OCI-LY3 (cell line): Measurements from ENCODE around the gene EP300.

Experiments
- EZH2phosphoT487 ChIP-seq: fragments of 200-600 bp; shearing (Covaris generic); IDR thresholded peaks from 2 replicates; pipeline ENCODE4 v1.6.1; 2018; ENCODE audit warnings: antibody characterized with exemption, mixed run types, low read depth
- TF ChIP-seq, protein P1 (sequence below): fragments of 200-600, 300-600 bp; sonication (generic); IDR thresholded peaks from 2 replicates; pipeline ENCODE4 v1.5.1; 2014; ENCODE audit warnings: antibody characterized with exemption, low read length, low read depth

DNA sequence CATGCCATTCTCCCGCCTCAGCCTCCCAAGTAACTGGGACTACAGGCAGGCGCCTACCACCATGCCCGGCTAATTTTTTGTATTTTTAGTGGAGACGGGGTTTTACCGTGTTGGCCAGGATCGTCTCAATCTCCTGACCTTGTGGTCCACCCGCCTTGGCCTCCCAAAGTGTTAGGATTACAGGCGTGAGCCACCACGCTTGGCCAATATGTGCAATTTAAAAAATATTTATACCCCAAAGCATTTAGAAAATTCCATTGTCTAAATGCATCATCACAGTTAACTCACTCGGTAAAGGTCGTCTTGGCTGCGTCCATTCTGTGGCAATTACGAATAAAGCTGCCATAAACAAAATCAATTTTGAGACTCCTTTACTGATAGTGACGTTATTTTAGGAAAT, 36.2 kb downstream of the EP300 start:
- TF ChIP-seq EZH2phosphoT487, result no peak
- TF ChIP-seq, protein P1, sequence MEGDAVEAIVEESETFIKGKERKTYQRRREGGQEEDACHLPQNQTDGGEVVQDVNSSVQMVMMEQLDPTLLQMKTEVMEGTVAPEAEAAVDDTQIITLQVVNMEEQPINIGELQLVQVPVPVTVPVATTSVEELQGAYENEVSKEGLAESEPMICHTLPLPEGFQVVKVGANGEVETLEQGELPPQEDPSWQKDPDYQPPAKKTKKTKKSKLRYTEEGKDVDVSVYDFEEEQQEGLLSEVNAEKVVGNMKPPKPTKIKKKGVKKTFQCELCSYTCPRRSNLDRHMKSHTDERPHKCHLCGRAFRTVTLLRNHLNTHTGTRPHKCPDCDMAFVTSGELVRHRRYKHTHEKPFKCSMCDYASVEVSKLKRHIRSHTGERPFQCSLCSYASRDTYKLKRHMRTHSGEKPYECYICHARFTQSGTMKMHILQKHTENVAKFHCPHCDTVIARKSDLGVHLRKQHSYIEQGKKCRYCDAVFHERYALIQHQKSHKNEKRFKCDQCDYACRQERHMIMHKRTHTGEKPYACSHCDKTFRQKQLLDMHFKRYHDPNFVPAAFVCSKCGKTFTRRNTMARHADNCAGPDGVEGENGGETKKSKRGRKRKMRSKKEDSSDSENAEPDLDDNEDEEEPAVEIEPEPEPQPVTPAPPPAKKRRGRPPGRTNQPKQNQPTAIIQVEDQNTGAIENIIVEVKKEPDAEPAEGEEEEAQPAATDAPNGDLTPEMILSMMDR, result no peak
